ENCODE measurements around the gene MED4. TPM values are rescaled to one million over a fixed set of nuclear protein-coding genes. Genes with fewer than 3 reads are reported as not detected.

The MED4 gene
- total RNA-seq, 4 donors from 2014 or later, result 36.7 to 51.4 (median 39.2) TPM

DNA sequence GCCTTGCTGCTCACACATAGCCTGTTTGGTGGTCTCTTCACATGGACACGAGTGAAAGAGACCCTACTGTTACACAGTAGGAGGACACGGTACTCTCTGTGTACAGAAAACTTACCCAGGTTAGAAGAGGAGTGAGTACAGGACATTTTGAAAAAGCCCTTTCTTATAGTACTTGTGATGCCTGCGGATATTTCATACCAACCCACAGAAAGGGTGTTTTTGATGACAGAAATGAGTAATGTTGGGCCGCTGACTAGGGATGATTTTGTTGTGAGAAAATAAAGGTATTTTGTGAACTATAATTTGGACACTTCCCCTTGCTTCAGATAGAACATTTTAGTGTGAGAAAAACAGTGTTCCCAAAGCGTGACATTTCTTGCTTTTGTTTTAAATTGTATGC, 39.2 kb downstream of the MED4 start:
- 41 to 76% methylated on average over 2 to 5 of the region's 5 CpGs for WGBS, 2 donors (ENCODE audit: low coverage in 1 of 2)
- Histone ChIP-seq H3K4me3 (no peak overlapping the region), H3K9me3 (no peaks in the 10 kb centered on the region), H3K27me3 (no peaks in the 10 kb centered on the region), H3K36me3 (peaks cover 0 to 46% of the 10 kb centered on the region in 2 donors), H3K4me1 (no peaks in the 10 kb centered on the region), H3K27ac (no peak overlapping the region)
- ATAC-seq, result no peak
- no peak for TF ChIP-seq POLR2A (IDR thresholded peaks at IDR 0.05)
- no peak for TF ChIP-seq POLR2AphosphoS5 (IDR thresholded peaks at IDR 0.05)
- TF ChIP-seq EP300 (IDR thresholded peaks at IDR 0.05), result no peak
- TF ChIP-seq, protein P1, sequence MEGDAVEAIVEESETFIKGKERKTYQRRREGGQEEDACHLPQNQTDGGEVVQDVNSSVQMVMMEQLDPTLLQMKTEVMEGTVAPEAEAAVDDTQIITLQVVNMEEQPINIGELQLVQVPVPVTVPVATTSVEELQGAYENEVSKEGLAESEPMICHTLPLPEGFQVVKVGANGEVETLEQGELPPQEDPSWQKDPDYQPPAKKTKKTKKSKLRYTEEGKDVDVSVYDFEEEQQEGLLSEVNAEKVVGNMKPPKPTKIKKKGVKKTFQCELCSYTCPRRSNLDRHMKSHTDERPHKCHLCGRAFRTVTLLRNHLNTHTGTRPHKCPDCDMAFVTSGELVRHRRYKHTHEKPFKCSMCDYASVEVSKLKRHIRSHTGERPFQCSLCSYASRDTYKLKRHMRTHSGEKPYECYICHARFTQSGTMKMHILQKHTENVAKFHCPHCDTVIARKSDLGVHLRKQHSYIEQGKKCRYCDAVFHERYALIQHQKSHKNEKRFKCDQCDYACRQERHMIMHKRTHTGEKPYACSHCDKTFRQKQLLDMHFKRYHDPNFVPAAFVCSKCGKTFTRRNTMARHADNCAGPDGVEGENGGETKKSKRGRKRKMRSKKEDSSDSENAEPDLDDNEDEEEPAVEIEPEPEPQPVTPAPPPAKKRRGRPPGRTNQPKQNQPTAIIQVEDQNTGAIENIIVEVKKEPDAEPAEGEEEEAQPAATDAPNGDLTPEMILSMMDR (IDR thresholded peaks at IDR 0.05), result no peak

DNA sequence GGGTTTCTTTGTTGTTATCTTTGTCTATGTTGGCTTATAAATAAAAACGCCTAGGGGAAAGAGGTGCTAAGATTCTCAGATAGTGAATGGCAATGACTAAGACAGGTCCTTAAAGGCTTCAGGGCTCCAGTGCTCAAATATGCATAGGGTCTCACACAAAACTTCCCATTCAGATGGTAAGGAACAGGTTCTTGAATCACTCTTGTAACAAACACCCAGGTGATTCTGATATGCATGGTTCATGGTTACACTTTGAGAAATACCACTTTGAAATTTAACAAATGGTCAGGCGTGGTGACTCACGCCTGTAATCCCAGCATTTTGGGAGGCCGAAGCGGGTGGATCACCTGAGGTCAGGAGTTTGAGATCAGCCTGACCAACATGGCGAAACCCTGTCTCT, 40.3 kb downstream of the MED4 start:
- 56 to 86% methylated on average over 1 to 4 of the region's 6 CpGs for WGBS, 2 donors (ENCODE audit: low coverage in 1 of 2)
- ATAC-seq, result no peak
- no peak overlapping the region for H3K27ac ChIP-seq
- H3K36me3 ChIP-seq, result peaks cover 0 to 57% of the 10 kb centered on the region in 2 donors
- H3K4me3 ChIP-seq, result no peak overlapping the region
- no peak for TF ChIP-seq POLR2A (IDR thresholded peaks at IDR 0.05)
- TF ChIP-seq POLR2AphosphoS5 (IDR thresholded peaks at IDR 0.05), result no peak
- TF ChIP-seq, protein P1 (IDR thresholded peaks at IDR 0.05), result no peak
- no peaks in the 10 kb centered on the region for H3K9me3 ChIP-seq
- H3K4me1 ChIP-seq, result no peaks in the 10 kb centered on the region
- H3K27me3 ChIP-seq, result no peaks in the 10 kb centered on the region

DNA sequence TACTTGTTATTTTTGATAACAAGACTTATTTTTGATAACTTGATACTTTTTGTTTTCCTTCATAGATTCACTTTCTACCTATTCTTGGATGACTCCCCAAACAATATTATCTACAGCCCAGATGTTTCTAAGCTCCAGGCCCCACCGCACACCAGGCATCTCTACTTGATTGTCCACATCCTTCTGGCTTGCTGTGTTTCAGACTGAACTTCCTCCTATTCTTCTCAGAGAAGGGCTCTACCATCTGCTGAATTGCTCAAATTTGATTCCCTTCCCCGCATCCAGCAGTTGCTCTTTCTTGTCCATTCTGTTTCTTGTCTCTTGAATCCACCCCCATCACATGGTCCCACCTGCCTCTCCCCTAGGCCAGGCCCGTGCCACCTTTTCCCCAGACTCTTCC, 44.4 kb downstream of the MED4 start:
- 69 to 86% methylated on average over 3 of the region's 3 CpGs for WGBS, 2 donors (ENCODE audit: low coverage in 1 of 2)
- Histone ChIP-seq H3K27ac (no peak overlapping the region), H3K4me1 (no peaks in the 10 kb centered on the region), H3K27me3 (no peaks in the 10 kb centered on the region), H3K4me3 (no peak overlapping the region), H3K36me3 (peaks cover 4 to 82% of the 10 kb centered on the region in 2 donors), H3K9me3 (no peaks in the 10 kb centered on the region)
- TF ChIP-seq POLR2AphosphoS5 (IDR thresholded peaks at IDR 0.05) (no peak), EP300 (IDR thresholded peaks at IDR 0.05) (no peak), POLR2A (IDR thresholded peaks at IDR 0.05) (no peak)
- TF ChIP-seq, protein P1 (IDR thresholded peaks at IDR 0.05), result no peak
- no peak for ATAC-seq

DNA sequence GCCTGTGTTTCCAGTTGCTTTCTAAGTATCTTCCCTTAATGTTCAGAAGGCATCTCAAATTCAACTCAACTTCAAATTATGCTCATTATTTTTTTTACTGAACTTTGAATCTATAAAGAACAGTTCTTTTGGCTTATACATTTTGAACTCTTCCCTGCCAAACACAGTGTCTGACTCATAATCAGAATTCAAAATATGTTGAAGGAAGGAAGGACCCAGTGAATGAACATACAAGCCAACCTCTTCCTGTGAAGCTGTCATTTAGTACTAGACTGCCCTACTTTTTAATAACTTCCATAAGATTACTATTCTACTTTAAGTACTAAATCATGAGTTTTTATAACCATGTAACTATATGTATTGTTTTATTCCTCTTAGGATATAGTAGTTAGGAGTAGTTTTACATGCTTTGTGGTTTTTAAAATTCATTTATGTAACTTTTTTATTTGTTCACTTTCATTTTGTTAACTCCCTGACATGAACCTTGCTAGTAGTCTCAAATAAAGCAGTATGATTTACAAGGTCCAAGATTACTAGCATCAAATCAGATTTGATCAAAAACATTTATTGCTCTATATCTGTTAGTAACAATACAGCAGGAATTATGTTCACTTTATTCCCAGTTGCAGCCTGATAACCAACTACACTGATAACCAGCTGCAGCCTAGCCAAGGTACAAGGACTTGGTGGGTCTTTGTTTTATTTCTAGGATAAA, 51.0 kb downstream of the MED4 start:
- no peak overlapping the region for H3K27ac ChIP-seq
- no peaks in the 10 kb centered on the region for H3K9me3 ChIP-seq
- H3K36me3 ChIP-seq, result peaks cover 4 to 38% of the 10 kb centered on the region in 2 donors
- H3K4me3 ChIP-seq, result no peak overlapping the region
- no peaks in the 10 kb centered on the region for H3K27me3 ChIP-seq
- no peak for TF ChIP-seq POLR2A (IDR thresholded peaks at IDR 0.05)
- no peak for TF ChIP-seq POLR2AphosphoS5 (IDR thresholded peaks at IDR 0.05)
- TF ChIP-seq, protein P1 (IDR thresholded peaks at IDR 0.05), result no peak
- no peak for TF ChIP-seq EP300 (IDR thresholded peaks at IDR 0.05)
- ATAC-seq, result no peak
- H3K4me1 ChIP-seq, result peaks cover 0 to under 1% (median 0%) of the 10 kb centered on the region in 3 donors

DNA sequence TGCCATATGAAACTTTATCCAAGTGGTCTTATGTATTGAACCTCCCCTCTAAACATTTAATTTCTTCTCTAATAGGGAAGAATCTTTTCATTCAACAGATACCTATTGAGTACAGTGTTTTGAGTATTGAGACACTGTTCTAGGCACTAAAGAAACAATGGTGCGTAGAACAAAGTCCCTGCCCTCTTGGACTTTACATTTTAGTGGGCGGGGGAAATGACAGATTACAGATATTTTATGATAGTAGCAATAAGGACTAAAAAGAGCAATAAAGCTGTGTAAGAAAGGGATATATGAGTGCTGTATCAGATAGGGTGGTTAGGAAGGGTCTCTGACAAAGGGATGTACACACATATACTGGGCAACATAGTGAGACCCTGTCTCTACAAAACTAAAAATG, 52.0 kb downstream of the MED4 start:
- no peak overlapping the region for H3K4me3 ChIP-seq
- no peak for TF ChIP-seq POLR2AphosphoS5 (IDR thresholded peaks at IDR 0.05)
- TF ChIP-seq POLR2A (IDR thresholded peaks at IDR 0.05), result no peak
- no peak for TF ChIP-seq EP300 (IDR thresholded peaks at IDR 0.05)
- TF ChIP-seq, protein P1 (IDR thresholded peaks at IDR 0.05), result no peak
- 83 to 93% methylated on average over 2 of the region's 2 CpGs for WGBS, 2 donors (ENCODE audit: low coverage in 1 of 2)
- H3K27ac ChIP-seq, result no peak overlapping the region
- H3K27me3 ChIP-seq, result no peaks in the 10 kb centered on the region
- H3K4me1 ChIP-seq, result peaks cover 0 to 10% (median 0%) of the 10 kb centered on the region in 3 donors
- peaks cover 4 to 28% of the 10 kb centered on the region in 2 donors for H3K36me3 ChIP-seq
- no peak for ATAC-seq
- no peaks in the 10 kb centered on the region for H3K9me3 ChIP-seq
